Neural crest cell (in vitro differentiated cells): ENCODE results near the gene PBX4. TPM values are rescaled to one million over a fixed set of nuclear protein-coding genes. Genes with fewer than 3 reads are reported as not detected.
A peak's percentile ranks its signal among the peaks of the same experiment; 100 is the strongest.

ENCODE experiments used
- DNase-seq: peaks from one replicate; pipeline ENCODE4 v3.0.0; 2021; ENCODE audit warnings: low read depth, mixed read lengths, low spot score
- H3K27ac Mint-ChIP-seq: one replicate; pipeline ENCODE4 v1.8.0; 2021; ENCODE audit warnings: mild to moderate bottlenecking, mixed read lengths; ENCODE audit not compliant: unreplicated experiment
- H3K27me3 Mint-ChIP-seq: 2 replicates; pipeline ENCODE4 v1.8.0; 2021; ENCODE audit warnings: low read depth, mild to moderate bottlenecking, mixed read lengths
- H3K36me3 Mint-ChIP-seq: 2 replicates; pipeline ENCODE4 v1.8.0; 2021; ENCODE audit warnings: low read depth, mild to moderate bottlenecking, mixed read lengths
- H3K4me1 Mint-ChIP-seq: 2 replicates; pipeline ENCODE4 v1.8.0; 2021; ENCODE audit warnings: mixed read lengths
- H3K4me3 Mint-ChIP-seq: one replicate; pipeline ENCODE4 v1.8.0; 2021; ENCODE audit warnings: mild to moderate bottlenecking, mixed read lengths
- H3K9me3 Mint-ChIP-seq: 2 replicates; pipeline ENCODE4 v1.8.0; 2021; ENCODE audit warnings: mixed read lengths
- total RNA-seq: library from RNA; stranded (reverse); gene quantifications from 2 replicates; pipeline ENCODE4 v1.2.1, GENCODE V29; 2021
- TF ChIP-seq, protein P1 (sequence below): fragments of 200-600 bp; sonication (generic); conservative IDR thresholded peaks from 2 replicates; pipeline ENCODE4 v1.5.0; 2021; ENCODE audit warnings: antibody characterized with exemption, mild to moderate bottlenecking

PBX4 gene
- total RNA-seq, 1 donor from 2014 or later: 7.7 TPM

DNA sequence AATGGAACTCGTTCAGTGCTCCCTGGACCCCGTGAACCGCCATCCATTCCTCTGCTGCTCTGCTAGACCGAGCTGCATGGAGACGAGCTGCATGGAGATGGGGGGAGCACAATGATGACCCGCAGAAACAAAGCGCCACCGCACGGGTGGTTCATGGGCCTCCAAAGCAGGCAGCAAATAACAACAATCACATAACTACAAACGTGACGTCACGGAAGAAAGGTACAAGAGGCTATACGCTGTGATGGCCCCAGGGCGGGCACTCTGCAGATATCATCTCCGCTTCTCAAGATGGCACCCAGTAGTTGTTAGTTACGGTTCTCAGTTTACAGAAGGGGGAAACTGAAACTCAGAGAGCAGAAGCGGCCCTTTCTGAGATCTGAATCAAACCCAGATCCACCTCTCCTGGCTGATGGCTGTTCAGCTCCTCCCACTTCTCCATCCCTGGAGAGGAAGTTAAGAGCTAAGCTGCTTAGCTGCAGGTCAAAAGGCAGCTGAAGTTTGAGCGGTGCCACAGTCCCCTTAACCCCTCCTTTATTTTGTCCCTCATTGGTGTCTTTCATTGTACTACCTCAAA is 43.3 kb upstream of the PBX4 start:
- no peaks in the 10 kb centered on the region for H3K27me3 Mint-ChIP-seq
- H3K36me3 Mint-ChIP-seq: peaks cover 5% of the 10 kb centered on the region
- H3K4me1 Mint-ChIP-seq: peaks cover 23% of the 10 kb centered on the region
- no peak overlapping the region for H3K27ac Mint-ChIP-seq
- no peak for DNase-seq
- H3K4me3 Mint-ChIP-seq: peak overlapping the region; percentile 90
- TF ChIP-seq, protein P1, sequence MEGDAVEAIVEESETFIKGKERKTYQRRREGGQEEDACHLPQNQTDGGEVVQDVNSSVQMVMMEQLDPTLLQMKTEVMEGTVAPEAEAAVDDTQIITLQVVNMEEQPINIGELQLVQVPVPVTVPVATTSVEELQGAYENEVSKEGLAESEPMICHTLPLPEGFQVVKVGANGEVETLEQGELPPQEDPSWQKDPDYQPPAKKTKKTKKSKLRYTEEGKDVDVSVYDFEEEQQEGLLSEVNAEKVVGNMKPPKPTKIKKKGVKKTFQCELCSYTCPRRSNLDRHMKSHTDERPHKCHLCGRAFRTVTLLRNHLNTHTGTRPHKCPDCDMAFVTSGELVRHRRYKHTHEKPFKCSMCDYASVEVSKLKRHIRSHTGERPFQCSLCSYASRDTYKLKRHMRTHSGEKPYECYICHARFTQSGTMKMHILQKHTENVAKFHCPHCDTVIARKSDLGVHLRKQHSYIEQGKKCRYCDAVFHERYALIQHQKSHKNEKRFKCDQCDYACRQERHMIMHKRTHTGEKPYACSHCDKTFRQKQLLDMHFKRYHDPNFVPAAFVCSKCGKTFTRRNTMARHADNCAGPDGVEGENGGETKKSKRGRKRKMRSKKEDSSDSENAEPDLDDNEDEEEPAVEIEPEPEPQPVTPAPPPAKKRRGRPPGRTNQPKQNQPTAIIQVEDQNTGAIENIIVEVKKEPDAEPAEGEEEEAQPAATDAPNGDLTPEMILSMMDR: no peak
- H3K9me3 Mint-ChIP-seq: no peaks in the 10 kb centered on the region

DNA sequence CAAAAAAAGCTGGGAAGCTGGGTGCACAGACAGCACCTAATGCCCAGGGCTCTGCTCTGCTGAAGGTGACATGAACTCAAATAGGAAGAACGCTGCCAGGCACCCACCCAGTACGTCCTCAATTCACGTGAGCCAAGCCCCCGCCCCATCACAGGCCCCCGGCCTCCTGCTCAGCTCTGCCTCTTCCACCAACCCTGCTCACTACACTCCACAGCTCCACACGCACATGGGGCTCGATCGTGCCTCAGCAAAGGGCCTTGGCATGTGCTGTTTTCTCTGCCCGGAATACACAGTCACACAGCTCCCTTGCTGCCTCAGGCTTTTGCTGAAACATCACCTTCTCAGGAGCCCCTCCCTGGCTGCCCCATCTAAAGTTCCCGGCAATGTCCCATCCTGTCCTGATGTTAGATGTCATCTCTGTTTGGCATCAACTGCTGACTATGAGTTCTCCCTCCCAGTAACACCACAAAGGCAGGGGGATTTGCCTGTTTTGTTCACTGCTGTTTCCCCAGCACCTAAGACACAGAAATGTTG is 42.7 kb upstream of the PBX4 start:
- DNase-seq: no peak
- Mint-ChIP-seq H3K36me3 (peaks cover 5% of the 10 kb centered on the region), H3K4me3 (peak overlapping the region; percentile 90), H3K9me3 (no peaks in the 10 kb centered on the region), H3K27me3 (no peaks in the 10 kb centered on the region), H3K27ac (no peak overlapping the region), H3K4me1 (peaks cover 23% of the 10 kb centered on the region)
- TF ChIP-seq, protein P1: no peak

DNA sequence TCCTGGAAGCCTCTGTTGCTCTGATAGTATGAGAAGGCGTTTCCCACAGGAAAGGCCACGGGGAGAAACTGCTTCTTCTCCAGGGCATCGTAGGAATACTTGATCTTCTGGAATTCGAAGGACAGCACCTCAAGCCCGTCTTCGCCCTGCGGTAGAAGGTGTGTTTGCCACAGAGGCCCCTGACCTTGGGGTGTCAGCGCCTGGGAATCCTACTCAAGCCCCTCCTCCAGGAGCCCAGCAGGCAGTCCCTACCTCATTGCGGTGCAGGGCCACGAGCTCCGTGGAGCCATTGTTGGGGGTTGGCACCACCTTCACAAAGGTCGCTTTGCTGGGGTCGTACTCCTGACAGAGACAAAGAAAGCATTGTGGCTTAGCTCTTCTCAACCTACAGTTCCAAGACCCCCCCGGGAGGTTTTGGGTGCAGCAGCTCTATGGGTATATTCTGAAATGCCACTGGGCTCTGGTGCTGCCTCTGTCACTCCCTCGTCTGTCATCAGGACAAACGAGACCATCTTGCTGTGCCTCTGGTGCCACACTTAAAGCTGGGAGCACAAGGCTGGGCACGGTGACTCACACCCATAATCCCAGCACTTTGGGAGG is 41.3 kb upstream of the PBX4 start:
- no peak overlapping the region for H3K4me3 Mint-ChIP-seq
- H3K9me3 Mint-ChIP-seq: no peaks in the 10 kb centered on the region
- TF ChIP-seq, protein P1: no peak
- H3K27me3 Mint-ChIP-seq: no peaks in the 10 kb centered on the region
- H3K27ac Mint-ChIP-seq: no peak overlapping the region
- H3K36me3 Mint-ChIP-seq: peaks cover 5% of the 10 kb centered on the region
- H3K4me1 Mint-ChIP-seq: peaks cover 23% of the 10 kb centered on the region
- no peak for DNase-seq

DNA sequence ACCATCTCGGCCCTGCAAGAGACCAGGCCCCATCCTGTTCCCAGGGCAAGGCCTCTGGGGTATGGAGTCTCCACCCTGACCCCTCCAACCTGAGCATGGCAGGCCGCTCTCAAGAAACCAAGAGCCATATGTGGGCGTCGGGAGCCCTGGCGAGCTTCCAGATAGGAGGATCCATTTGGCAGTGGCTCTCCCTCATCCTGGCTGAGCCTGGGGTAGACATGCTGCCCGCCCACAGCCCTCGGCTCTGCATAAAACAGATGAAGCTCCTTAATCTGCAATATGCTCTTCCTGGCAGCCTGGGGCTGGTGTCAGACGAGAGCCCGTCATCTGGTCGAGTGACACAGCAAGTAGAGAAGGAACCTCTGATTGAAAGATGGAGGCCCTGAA is 38.9 kb upstream of the PBX4 start:
- Mint-ChIP-seq H3K27me3 (no peaks in the 10 kb centered on the region), H3K36me3 (peaks cover 13% of the 10 kb centered on the region), H3K9me3 (no peaks in the 10 kb centered on the region), H3K27ac (no peak overlapping the region), H3K4me3 (peak overlapping the region; percentile 60), H3K4me1 (peaks cover 14% of the 10 kb centered on the region)
- DNase-seq: no peak
- TF ChIP-seq, protein P1: no peak

DNA sequence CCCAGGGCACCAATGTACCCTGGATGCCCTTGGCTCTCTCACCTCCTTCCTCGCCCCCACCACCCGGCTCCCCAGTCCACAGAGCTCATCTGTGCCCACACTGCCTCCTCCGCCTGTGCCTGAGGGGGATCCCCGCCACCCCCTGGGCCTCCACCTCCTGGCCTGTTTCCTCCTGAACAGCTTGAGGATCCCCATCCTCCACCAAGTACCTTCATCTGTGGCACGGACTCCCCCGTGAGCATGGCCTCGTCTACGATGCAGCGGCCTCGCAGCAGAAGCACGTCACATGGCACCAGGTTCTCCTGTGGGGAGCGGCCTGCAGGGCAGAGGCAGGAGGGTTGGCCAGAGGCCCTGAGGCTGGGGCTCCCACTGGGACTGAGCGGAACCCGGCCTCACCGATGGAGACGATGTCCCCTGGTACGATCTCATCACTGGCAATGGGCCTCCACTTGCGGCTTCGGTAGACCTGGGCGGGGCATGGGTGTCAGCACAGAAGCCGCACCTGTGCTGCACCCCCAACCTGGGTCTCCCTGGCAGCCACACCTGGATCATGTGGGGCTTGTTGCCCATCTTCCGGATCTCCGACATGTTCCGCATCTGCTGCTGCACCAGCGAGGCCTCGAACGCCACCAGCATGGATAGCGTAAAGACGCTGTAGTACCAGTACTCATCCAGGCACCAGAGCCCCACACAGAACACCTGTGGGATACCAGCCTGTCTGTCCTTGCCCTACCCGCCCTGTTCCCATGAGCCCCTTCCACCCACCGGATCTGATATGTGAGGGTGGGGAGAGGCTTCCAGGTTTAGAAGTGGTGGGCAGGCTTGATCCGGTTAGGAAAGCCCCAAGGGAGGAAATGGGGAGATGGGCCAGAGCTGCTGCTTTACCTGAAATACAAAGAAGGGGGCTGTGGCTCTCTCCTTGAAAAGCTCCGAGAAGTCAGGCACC is 38.2 kb upstream of the PBX4 start:
- H3K4me3 Mint-ChIP-seq: no peak overlapping the region
- TF ChIP-seq, protein P1: no peak
- peaks cover 7% of the 10 kb centered on the region for H3K4me1 Mint-ChIP-seq
- H3K27me3 Mint-ChIP-seq: no peaks in the 10 kb centered on the region
- H3K9me3 Mint-ChIP-seq: no peaks in the 10 kb centered on the region
- H3K36me3 Mint-ChIP-seq: peaks cover 13% of the 10 kb centered on the region
- H3K27ac Mint-ChIP-seq: peak overlapping the region; percentile 67
- DNase-seq: no peak
